Testis (tissue), 3 donors: Measurements from ENCODE around the gene CCDC92B. TPM values are rescaled to one million over a fixed set of nuclear protein-coding genes. Genes with fewer than 3 reads are reported as not detected.

Experiments used
- DNase-seq: peaks from one replicate; pipeline ENCODE4 v3.0.0-alpha.2; 2019
- H3K27ac ChIP-seq, 2 donors: fragments of 200-600 bp; sonication (generic); one replicate each; pipeline ENCODE4 v1.5.1; 2019
- H3K27me3 ChIP-seq: fragments of 200-600 bp; sonication (generic); one replicate; pipeline ENCODE4 v1.5.1; 2019
- H3K36me3 ChIP-seq: fragments of 200-600 bp; sonication (generic); one replicate; pipeline ENCODE4 v1.5.1; 2017; ENCODE audit warnings: low read depth; ENCODE audit errors: missing control alignments
- H3K4me1 ChIP-seq: fragments of 200-600 bp; sonication (generic); one replicate; pipeline ENCODE4 v1.5.1; 2019
- H3K4me3 ChIP-seq, 2 donors: fragments of 200-600 bp; sonication (generic); one replicate each; pipeline ENCODE4 v1.5.1; 2017 to 2019
- H3K9me3 ChIP-seq: fragments of 200-600 bp; sonication (generic); one replicate; pipeline ENCODE4 v1.5.1; 2017
- POLR2A ChIP-seq: fragments of 450-650 bp; IDR thresholded peaks from one replicate; pipeline ENCODE4 v1.6.1; 2017; ENCODE audit warnings: antibody characterized with exemption, mild to moderate bottlenecking, moderate library complexity
- WGBS, 2 donors: methylation state at CpG; one replicate each; pipeline ENCODE4 v1.1.5; 2018; 5-methylcytosine and 5-hydroxymethylcytosine counted together
- intact Hi-C: fragments of 100-400 bp; cut with DNase I; formaldehyde crosslinking; loops from one replicate; pipeline ENCODE4 v1.15.1; 2023; ENCODE audit warnings: low total_unique reads
- polyA plus RNA-seq: library from polyadenylated mRNA; stranded (reverse); fragments of 350-450 nt; fragmentation: Illumina TruSeq; extraction: RNeasy Lipid Tissue Mini Kit (QIAGEN cat#74804); gene quantifications from one replicate; pipeline ENCODE4 v1.2.3, GENCODE V29; 2014; ENCODE audit warnings: low read depth, low replicate concordance; ENCODE audit not compliant: insufficient read depth
- total RNA-seq, 2 donors: library from RNA; depleted of rRNA; stranded (reverse); fragments of >200 nt; gene quantifications; one replicate each; pipeline ENCODE4 v1.2.3, GENCODE V29; 2016
- TF ChIP-seq, protein P1 (sequence below), 3 experiments: fragments of 450-650 bp in 2 of 3; fragments of 200-600 bp in 1 of 3; sonication (generic) in 1 of 3; IDR thresholded peaks; one replicate each; pipeline ENCODE4 v1.5.1; 2016 to 2019; ENCODE audit warnings: antibody characterized with exemption in 3 of 3, mild to moderate bottlenecking in 2 of 3, moderate library complexity in 1 of 3

The CCDC92B gene
- total and polyA plus RNA-seq, 3 donors from 2014 or later, result 2.2 to 4.0 (median 3.9) TPM

- no peak for DNase-seq
- Histone ChIP-seq H3K27ac (peak overlapping the region in 1 of 2 donors; percentile 62), H3K4me3 (no peak overlapping the region), H3K27me3 (no peaks in the 10 kb centered on the region), H3K36me3 (no peaks in the 10 kb centered on the region), H3K4me1 (peaks cover 39% of the 10 kb centered on the region), H3K9me3 (no peaks in the 10 kb centered on the region)
- 75 to 98% methylated on average over 7 to 20 of the region's 21 CpGs for WGBS, 2 donors
- intact Hi-C loops, result no loop called here
- TF ChIP-seq, protein P1, sequence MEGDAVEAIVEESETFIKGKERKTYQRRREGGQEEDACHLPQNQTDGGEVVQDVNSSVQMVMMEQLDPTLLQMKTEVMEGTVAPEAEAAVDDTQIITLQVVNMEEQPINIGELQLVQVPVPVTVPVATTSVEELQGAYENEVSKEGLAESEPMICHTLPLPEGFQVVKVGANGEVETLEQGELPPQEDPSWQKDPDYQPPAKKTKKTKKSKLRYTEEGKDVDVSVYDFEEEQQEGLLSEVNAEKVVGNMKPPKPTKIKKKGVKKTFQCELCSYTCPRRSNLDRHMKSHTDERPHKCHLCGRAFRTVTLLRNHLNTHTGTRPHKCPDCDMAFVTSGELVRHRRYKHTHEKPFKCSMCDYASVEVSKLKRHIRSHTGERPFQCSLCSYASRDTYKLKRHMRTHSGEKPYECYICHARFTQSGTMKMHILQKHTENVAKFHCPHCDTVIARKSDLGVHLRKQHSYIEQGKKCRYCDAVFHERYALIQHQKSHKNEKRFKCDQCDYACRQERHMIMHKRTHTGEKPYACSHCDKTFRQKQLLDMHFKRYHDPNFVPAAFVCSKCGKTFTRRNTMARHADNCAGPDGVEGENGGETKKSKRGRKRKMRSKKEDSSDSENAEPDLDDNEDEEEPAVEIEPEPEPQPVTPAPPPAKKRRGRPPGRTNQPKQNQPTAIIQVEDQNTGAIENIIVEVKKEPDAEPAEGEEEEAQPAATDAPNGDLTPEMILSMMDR (IDR thresholded peaks at IDR 0.05), result no peak
- TF ChIP-seq POLR2A, result no peak
Observed at GRCh38 chr17:2706911-2707510, 42.4 kb downstream of the CCDC92B start.

GRCh38 chr17:2705888-2706795 lies 43.3 kb downstream of the CCDC92B start:
- H3K27me3 ChIP-seq, result no peaks in the 10 kb centered on the region
- H3K9me3 ChIP-seq, result no peaks in the 10 kb centered on the region
- H3K36me3 ChIP-seq, result no peaks in the 10 kb centered on the region
- H3K4me1 ChIP-seq, result peaks cover 39% of the 10 kb centered on the region
- no peak overlapping the region for H3K4me3 ChIP-seq
- intact Hi-C loops, result no loop called here
- WGBS, 2 donors, result 85 to 87% methylated on average over 11 to 25 of the region's 25 CpGs
- H3K27ac ChIP-seq, result no peak overlapping the region
- TF ChIP-seq, protein P1 (IDR thresholded peaks at IDR 0.05), result no peak
- no peak for TF ChIP-seq POLR2A
- no peak for DNase-seq

- Histone ChIP-seq H3K27ac (no peak overlapping the region), H3K36me3 (no peaks in the 10 kb centered on the region), H3K4me1 (peaks cover 33% of the 10 kb centered on the region), H3K9me3 (no peaks in the 10 kb centered on the region), H3K4me3 (no peak overlapping the region), H3K27me3 (no peaks in the 10 kb centered on the region)
- TF ChIP-seq, protein P1 (IDR thresholded peaks at IDR 0.05), result no peak
- TF ChIP-seq POLR2A, result no peak
- intact Hi-C loops, result no loop called here
- DNase-seq, result no peak
- WGBS, 2 donors, result 79 to 87% methylated on average over 7 of the region's 7 CpGs
Observed at GRCh38 chr17:2705263-2705662, 44.2 kb downstream of the CCDC92B start.

DNA sequence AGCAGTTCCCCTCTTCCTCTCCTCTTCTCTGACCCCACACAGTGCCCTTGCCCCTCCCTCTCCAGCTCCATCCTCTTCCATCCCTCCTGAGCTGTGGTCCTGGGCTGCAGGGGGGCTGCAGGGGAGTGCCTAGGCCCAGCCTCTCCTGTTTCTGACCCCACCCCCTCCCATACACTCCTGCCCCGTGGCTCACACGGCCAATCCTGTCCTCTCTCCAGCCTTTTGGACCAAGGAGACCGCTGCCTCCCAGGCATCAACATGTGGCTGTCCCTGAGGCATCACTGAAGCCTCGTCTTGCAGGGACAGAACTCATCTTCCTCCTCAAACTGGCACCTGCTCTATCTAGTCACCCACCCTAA lies 44.6 kb downstream of the CCDC92B start:
- DNase-seq, result no peak
- WGBS, 2 donors, result 73 to 83% methylated on average over 4 of the region's 4 CpGs
- Histone ChIP-seq H3K27me3 (no peaks in the 10 kb centered on the region), H3K9me3 (no peaks in the 10 kb centered on the region), H3K4me3 (no peak overlapping the region), H3K36me3 (no peaks in the 10 kb centered on the region), H3K27ac (no peak overlapping the region), H3K4me1 (peaks cover 30% of the 10 kb centered on the region)
- intact Hi-C loops, result no loop called here
- TF ChIP-seq, protein P1 (IDR thresholded peaks at IDR 0.05), result no peak
- no peak for TF ChIP-seq POLR2A
